Esophagus squamous epithelium (tissue), 5 donors: ENCODE results near the gene NXPE3. TPM values are rescaled to one million over a fixed set of nuclear protein-coding genes. Genes with fewer than 3 reads are reported as not detected.
"Not testable (repeated sequence)": the region's sequence is repeated elsewhere in the genome, so short reads cannot be mapped to it uniquely, and the experiment has no call there.

Experiments used
- DNase-seq: peaks from one replicate; lab custom pipeline; 2025; lab: John Stamatoyannopoulos, UW
- H3K27ac ChIP-seq, 4 donors: fragments of 200-600 bp; sonication (generic); one replicate each; pipeline ENCODE4 v1.5.1; 2016 to 2019; ENCODE audit warnings: mild to moderate bottlenecking in 1 of 4
- H3K27me3 ChIP-seq, 4 donors: fragments of 200-600 bp; sonication (generic); 1 replicate in 3 of 4; 2 replicates in 1 of 4; pipeline versions ENCODE4 v1.5.1 to v1.6.0; 2017 to 2021; ENCODE audit warnings: antibody characterized with exemption in 1 of 4
- H3K36me3 ChIP-seq, 3 donors: fragments of 200-600 bp; sonication (generic); one replicate each; pipeline ENCODE4 v1.5.1; 2016 to 2019
- H3K4me1 ChIP-seq, 3 donors: fragments of 200-600 bp; sonication (generic); one replicate each; pipeline ENCODE4 v1.5.1; 2017 to 2019
- H3K4me3 ChIP-seq, 4 donors: fragments of 200-600 bp; sonication (generic); 1 replicate in 3 of 4; 2 replicates in 1 of 4; pipeline ENCODE4 v1.5.1; 2016 to 2019; ENCODE audit warnings: mild to moderate bottlenecking in 2 of 4, moderate library complexity in 1 of 4
- H3K9me3 ChIP-seq, 3 donors: fragments of 200-600 bp; sonication (generic); one replicate each; pipeline ENCODE4 v1.5.1; 2016 to 2019
- POLR2A ChIP-seq, 4 donors: fragments of 450-650 bp; IDR thresholded peaks; one replicate each; pipeline ENCODE4 v1.6.1; 2017; ENCODE audit warnings: antibody characterized with exemption in 4 of 4, mild to moderate bottlenecking in 4 of 4, moderate library complexity in 3 of 4
- WGBS, 2 donors: methylation state at CpG; one replicate each; pipeline ENCODE4 v1.1.5; 2018; 5-methylcytosine and 5-hydroxymethylcytosine counted together
- intact Hi-C: fragments of 100-400 bp; cut with DNase I; formaldehyde crosslinking; loops from one replicate; pipeline ENCODE4 v1.15.0; 2022
- total RNA-seq, 4 donors: library from RNA; depleted of rRNA; stranded (reverse); fragments of >200 nt; gene quantifications; one replicate each; pipeline ENCODE4 v1.1.0, GENCODE V29; 2016
- TF ChIP-seq, protein P1 (sequence below), 6 experiments: fragments of 450-650 bp in 4 of 6; fragments of 200-600 bp in 2 of 6; sonication (generic) in 2 of 6; IDR thresholded peaks; one replicate each; pipeline ENCODE4 v1.5.1; 2016 to 2019; ENCODE audit warnings: antibody characterized with exemption in 6 of 6, mild to moderate bottlenecking in 4 of 6, moderate library complexity in 4 of 6
- donor health status: DM: yes; HTN: yes; CAD: no.

NXPE3 gene
- 1 to 10 TPM; 1.1 to 6.5 (median 2.5) TPM for total RNA-seq

DNA sequence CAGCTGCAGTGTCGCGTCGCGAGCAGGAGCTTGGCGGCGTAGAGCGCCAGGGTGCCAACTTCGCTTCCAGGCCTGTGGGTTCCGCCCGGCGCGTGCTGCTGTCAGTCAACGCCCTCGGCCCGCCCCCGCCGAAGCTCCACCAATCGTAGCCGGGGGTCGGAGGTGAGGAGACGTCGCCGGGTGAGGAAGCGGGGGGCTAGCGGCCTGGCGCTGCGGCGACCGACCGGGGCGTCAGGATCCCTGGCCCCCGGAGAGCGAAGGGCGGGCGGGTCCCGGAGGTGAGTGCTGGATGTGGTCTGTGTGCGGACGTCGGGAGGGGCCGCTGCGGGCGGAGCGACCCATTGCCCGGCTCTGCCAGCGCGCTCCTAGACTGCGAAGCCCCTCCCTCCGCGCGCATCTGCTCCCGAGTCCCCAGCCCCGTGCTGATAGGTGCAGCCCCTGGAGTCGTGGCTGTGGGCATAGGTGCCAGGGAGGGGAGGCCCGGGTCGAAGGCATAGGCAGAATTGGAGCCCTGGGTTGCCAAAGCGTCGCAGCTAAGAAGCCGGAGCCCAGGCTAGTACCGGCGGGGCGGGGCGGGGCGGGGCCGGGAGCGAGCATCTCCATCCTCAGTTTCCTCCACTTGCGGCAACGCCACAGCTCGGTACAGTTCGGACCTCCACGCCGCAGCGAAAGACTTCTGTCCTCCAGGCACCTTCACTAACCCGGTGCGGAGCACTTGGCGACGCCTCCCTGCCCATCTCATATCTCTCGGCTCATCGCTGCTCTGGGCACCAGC is at the start of gene NXPE3:
Gene NXPE3 (plus strand): TSS at position 165 of the 775 bp plus-strand sequence. CDS start 6,386 bp downstream, outside the sequence.
- Histone ChIP-seq H3K27me3 (no peaks in the 10 kb centered on the region), H3K4me1 (peaks cover 8 to 33% (median 13%) of the 10 kb centered on the region in 3 donors), H3K9me3 (no peaks in the 10 kb centered on the region), H3K36me3 (peaks cover 0 to 17% (median 0%) of the 10 kb centered on the region in 3 donors), H3K27ac (peak within 1 kb of the TSS; percentile 78 to 95 (median 89)), H3K4me3 (peak within 1 kb of the TSS; percentile 65 to 99 (median 78))
- peak; percentile 52 for DNase-seq
- TF ChIP-seq, protein P1, sequence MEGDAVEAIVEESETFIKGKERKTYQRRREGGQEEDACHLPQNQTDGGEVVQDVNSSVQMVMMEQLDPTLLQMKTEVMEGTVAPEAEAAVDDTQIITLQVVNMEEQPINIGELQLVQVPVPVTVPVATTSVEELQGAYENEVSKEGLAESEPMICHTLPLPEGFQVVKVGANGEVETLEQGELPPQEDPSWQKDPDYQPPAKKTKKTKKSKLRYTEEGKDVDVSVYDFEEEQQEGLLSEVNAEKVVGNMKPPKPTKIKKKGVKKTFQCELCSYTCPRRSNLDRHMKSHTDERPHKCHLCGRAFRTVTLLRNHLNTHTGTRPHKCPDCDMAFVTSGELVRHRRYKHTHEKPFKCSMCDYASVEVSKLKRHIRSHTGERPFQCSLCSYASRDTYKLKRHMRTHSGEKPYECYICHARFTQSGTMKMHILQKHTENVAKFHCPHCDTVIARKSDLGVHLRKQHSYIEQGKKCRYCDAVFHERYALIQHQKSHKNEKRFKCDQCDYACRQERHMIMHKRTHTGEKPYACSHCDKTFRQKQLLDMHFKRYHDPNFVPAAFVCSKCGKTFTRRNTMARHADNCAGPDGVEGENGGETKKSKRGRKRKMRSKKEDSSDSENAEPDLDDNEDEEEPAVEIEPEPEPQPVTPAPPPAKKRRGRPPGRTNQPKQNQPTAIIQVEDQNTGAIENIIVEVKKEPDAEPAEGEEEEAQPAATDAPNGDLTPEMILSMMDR (IDR thresholded peaks at IDR 0.05): no peak
- TF ChIP-seq POLR2A (IDR thresholded peaks at IDR 0.05): peak in 2 of 4 donors; percentile 30 to 66
- WGBS, 2 donors: 1 to 3% methylated on average over 6 to 36 of the region's 78 CpGs
- intact Hi-C loops: no loop called here

DNA sequence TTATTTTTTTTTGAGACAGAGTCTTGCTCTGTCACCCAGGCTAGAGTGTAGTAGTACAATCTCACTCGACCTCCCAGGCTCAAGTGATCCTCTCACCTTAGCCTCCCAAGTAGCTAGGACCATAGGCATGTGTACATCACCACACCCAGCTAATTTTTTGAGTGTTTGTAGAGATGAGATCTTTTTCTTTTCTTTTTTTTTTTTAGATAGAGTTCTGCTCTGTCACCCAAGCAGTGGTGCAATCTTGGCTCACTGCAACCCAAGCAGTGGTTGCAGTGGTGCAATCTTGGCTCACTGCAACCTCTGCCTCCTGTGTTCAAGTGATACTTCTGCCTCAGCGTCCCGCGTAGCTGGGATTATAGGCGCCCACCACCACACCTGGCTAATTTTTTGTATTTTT is 49.4 kb upstream of the NXPE3 start:
- Histone ChIP-seq H3K36me3 (peaks cover 0 to 76% (median 24%) of the 10 kb centered on the region in 3 donors), H3K27me3 (no peaks in the 10 kb centered on the region), H3K4me1 (peaks cover 3 to 10% (median 6%) of the 10 kb centered on the region in 3 donors), H3K9me3 (no peaks in the 10 kb centered on the region), H3K27ac (no peak overlapping the region), H3K4me3 (no peak overlapping the region)
- TF ChIP-seq POLR2A (IDR thresholded peaks at IDR 0.05): no peak
- TF ChIP-seq, protein P1 (IDR thresholded peaks at IDR 0.05): no peak
- WGBS, 2 donors: 94 to 95% methylated on average over 1 to 5 of the region's 5 CpGs
- intact Hi-C loops: no loop called here
- no peak for DNase-seq

DNA sequence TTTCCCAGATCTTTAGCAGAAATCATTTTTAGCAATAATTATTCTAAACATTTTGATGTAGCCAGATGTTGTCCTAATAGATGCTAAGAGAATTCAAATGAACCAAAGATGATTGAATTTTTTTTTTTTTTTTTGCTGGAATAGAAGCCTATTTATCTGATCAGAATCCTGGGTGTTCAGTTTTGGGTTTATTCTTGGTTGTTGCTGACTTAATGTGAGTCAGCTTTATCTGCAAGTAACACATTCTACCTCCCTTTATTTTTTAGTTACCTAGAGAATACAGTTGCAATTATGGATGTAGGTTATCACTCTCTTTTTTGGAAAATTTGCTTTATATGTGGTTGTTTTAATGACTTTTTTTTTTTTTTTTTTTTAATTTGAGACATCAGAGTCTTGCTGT is 48.2 kb upstream of the NXPE3 start:
- peaks cover 3 to 88% (median 37%) of the 10 kb centered on the region in 3 donors for H3K36me3 ChIP-seq
- no peaks in the 10 kb centered on the region for H3K27me3 ChIP-seq
- DNase-seq: no peak
- no peaks in the 10 kb centered on the region for H3K9me3 ChIP-seq
- no peak overlapping the region for H3K27ac ChIP-seq
- intact Hi-C loops: no loop called here
- TF ChIP-seq, protein P1 (IDR thresholded peaks at IDR 0.05): no peak
- TF ChIP-seq POLR2A (IDR thresholded peaks at IDR 0.05): no peak
- peaks cover 1 to 3% (median 3%) of the 10 kb centered on the region in 3 donors for H3K4me1 ChIP-seq
- H3K4me3 ChIP-seq: no peak overlapping the region

DNA sequence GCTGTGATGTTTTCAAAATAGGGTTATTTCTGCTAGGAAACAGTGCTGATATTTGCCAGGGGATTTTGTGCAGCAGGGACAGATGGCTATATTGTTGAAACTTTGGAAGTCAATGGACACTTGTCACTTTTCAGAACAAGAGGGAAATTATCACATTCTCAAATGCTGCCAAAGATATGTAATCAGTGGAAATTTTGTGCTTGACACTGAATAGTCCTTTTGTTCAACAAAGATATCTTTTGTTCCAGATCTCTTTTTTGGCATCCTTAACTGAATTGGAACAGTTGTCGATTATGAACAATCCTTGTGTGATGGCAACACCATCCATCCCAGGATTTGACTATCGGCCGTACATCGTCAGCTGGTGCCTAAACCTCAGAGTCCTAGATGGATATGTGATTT is 46.8 kb upstream of the NXPE3 start:
- intact Hi-C loops: no loop called here
- peaks cover 9 to 98% (median 42%) of the 10 kb centered on the region in 3 donors for H3K36me3 ChIP-seq
- TF ChIP-seq, protein P1 (IDR thresholded peaks at IDR 0.05): no peak
- no peak for TF ChIP-seq POLR2A (IDR thresholded peaks at IDR 0.05)
- H3K27me3 ChIP-seq: no peaks in the 10 kb centered on the region
- H3K4me3 ChIP-seq: no peak overlapping the region
- 91 to 95% methylated on average over 4 of the region's 4 CpGs for WGBS, 2 donors
- no peak for DNase-seq
- no peaks in the 10 kb centered on the region for H3K4me1 ChIP-seq
- no peaks in the 10 kb centered on the region for H3K9me3 ChIP-seq
- H3K27ac ChIP-seq: no peak overlapping the region

DNA sequence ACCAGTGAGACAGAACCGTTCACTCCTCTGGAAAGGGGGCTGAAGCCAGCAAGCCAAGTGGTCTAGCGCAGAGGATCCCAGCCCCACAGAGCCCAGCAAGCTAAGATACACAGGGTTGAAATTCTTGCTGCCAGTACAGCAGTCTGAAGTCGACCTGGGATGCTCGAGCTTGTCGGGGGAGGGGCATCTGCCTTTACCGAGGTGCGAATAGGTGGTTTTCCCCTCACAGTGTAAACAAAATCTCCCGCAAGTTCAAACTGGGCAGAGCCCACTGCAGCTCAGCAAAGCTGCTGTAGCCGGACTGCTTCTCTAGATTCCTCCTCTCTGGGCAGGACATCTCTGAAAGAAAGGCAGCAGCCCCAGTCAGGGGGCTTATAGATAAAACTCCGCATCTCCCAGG is 43.2 kb upstream of the NXPE3 start:
- no peaks in the 10 kb centered on the region for H3K4me1 ChIP-seq
- no peak for DNase-seq
- H3K9me3 ChIP-seq: no peaks in the 10 kb centered on the region
- H3K27ac ChIP-seq: no peak overlapping the region
- intact Hi-C loops: no loop called here
- H3K4me3 ChIP-seq: no peak overlapping the region
- 95 to 100% methylated on average over 1 to 8 of the region's 10 CpGs for WGBS, 2 donors
- H3K27me3 ChIP-seq: no peaks in the 10 kb centered on the region
- TF ChIP-seq, protein P1 (IDR thresholded peaks at IDR 0.05): no peak
- no peak for TF ChIP-seq POLR2A (IDR thresholded peaks at IDR 0.05)
- peaks cover 9 to 65% (median 29%) of the 10 kb centered on the region in 3 donors for H3K36me3 ChIP-seq

DNA sequence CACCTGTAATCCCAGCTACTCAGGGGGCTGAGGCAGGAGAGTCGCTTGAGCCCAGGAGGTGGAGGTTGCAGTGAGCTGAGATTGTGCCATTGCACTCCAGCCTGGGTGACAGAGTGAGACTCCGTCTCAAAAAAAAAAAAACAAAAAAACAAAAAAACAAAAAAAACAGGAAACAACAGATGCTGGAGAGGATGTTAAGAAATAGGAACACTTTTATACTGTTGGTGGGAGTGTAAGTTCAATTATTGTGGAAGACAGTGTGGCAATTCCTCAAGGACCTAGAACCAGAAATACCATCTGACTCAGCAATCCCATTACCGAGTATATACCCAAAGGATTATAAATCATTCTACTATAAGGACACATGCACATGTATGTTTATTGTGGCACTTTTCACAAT is 37.1 kb upstream of the NXPE3 start:
- intact Hi-C loops, H3K4me3 ChIP-seq, H3K27me3 ChIP-seq, DNase-seq, H3K9me3 ChIP-seq, H3K27ac ChIP-seq, H3K4me1 ChIP-seq: not testable (repeated sequence)
- peaks cover 0 to 13% (median 0%) of the 10 kb centered on the region in 3 donors for H3K36me3 ChIP-seq
- 84 to 85% methylated on average over 3 of the region's 3 CpGs for WGBS, 2 donors
